ENCODE measurements around the gene PCDHGB7. TPM values are rescaled to one million over a fixed set of nuclear protein-coding genes. Genes with fewer than 3 reads are reported as not detected.
A peak's percentile ranks its signal among the peaks of the same experiment; 100 is the strongest.

The PCDHGB7 gene
- total RNA-seq, 1 donor, result 11.2 TPM

GRCh38 chr5:141399555-141400258 lies 17.8 kb upstream of the PCDHGB7 start:
- no peak for TF ChIP-seq CTCF (IDR thresholded peaks at IDR 0.05; ENCODE audit: insufficient read depth, low read depth, low read length)
- no peak for DNase-seq (ENCODE audit: low read depth)
- no peak overlapping the region for H3K4me3 ChIP-seq (ENCODE audit: low read depth, low read length)

GRCh38 chr5:141402553-141403243 lies 14.8 kb upstream of the PCDHGB7 start, which contains the start of gene PCDHGA9:
Gene PCDHGA9, plus strand, starts transcription at chr5:141402778. Its CDS starts 175 bp downstream, at chr5:141402953.
- peak; percentile 42 for TF ChIP-seq CTCF (IDR thresholded peaks at IDR 0.05; ENCODE audit: insufficient read depth, low read depth, low read length)
- H3K4me3 ChIP-seq (ENCODE audit: low read depth, low read length), result peak within 1 kb of the TSS; percentile 43
- peak; percentile 37 for DNase-seq (ENCODE audit: low read depth)

- no peak overlapping the region for H3K4me3 ChIP-seq (ENCODE audit: low read depth, low read length)
- DNase-seq (ENCODE audit: low read depth), result no peak
- no peak for TF ChIP-seq CTCF (IDR thresholded peaks at IDR 0.05; ENCODE audit: insufficient read depth, low read depth, low read length)
Observed at GRCh38 chr5:141403387-141403786, 14.1 kb upstream of the PCDHGB7 start.

GRCh38 chr5:141407790-141408505 lies 9.5 kb upstream of the PCDHGB7 start, which contains the start of gene PCDHGB6:
Gene PCDHGB6, plus strand, starts transcription at chr5:141408021. Its CDS starts 182 bp downstream, at chr5:141408203.
- H3K4me3 ChIP-seq (ENCODE audit: low read depth, low read length), result peak within 1 kb of the TSS; percentile 46
- peak; percentile 55 for DNase-seq (ENCODE audit: low read depth)
- peak; percentile 71 for TF ChIP-seq CTCF (IDR thresholded peaks at IDR 0.05; ENCODE audit: insufficient read depth, low read depth, low read length)

- no peak for TF ChIP-seq CTCF (IDR thresholded peaks at IDR 0.05; ENCODE audit: insufficient read depth, low read depth, low read length)
- H3K4me3 ChIP-seq (ENCODE audit: low read depth, low read length), result no peak overlapping the region
- no peak for DNase-seq (ENCODE audit: low read depth)
Observed at GRCh38 chr5:141409598-141410306, 7.7 kb upstream of the PCDHGB7 start.

- TF ChIP-seq CTCF (IDR thresholded peaks at IDR 0.05; ENCODE audit: insufficient read depth, low read depth, low read length), result no peak
- DNase-seq (ENCODE audit: low read depth), result no peak
- H3K4me3 ChIP-seq (ENCODE audit: low read depth, low read length), result no peak overlapping the region
Observed at GRCh38 chr5:141411575-141411974, 5.9 kb upstream of the PCDHGB7 start.
